GM19372 (cell line): ENCODE data around the gene TMEM132E.
"Not testable (repeated sequence)": the region's sequence is repeated elsewhere in the genome, so short reads cannot be mapped to it uniquely, and the experiment has no call there.

Experiments
- ATAC-seq: cut with Tn5 transposase; IDR thresholded peaks from one replicate; pipeline ENCODE4 v1.9.1; 2021; ENCODE audit warnings: mild to moderate bottlenecking, low read depth, moderate library complexity; ENCODE audit not compliant: unreplicated experiment

Gene TMEM132E, protein sequence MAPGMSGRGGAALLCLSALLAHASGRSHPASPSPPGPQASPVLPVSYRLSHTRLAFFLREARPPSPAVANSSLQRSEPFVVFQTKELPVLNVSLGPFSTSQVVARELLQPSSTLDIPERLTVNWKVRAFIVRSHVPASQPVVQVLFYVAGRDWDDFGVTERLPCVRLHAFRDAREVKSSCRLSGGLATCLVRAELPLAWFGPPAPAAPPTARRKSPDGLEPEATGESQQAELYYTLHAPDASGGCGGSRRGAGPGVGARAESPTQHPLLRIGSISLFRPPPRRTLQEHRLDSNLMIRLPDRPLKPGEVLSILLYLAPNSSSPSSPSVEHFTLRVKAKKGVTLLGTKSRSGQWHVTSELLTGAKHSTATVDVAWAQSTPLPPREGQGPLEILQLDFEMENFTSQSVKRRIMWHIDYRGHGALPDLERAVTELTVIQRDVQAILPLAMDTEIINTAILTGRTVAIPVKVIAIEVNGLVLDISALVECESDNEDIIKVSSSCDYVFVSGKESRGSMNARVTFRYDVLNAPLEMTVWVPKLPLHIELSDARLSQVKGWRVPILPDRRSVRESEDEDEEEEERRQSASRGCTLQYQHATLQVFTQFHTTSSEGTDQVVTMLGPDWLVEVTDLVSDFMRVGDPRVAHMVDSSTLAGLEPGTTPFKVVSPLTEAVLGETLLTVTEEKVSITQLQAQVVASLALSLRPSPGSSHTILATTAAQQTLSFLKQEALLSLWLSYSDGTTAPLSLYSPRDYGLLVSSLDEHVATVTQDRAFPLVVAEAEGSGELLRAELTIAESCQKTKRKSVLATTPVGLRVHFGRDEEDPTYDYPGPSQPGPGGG (N-terminal part only)

DNA sequence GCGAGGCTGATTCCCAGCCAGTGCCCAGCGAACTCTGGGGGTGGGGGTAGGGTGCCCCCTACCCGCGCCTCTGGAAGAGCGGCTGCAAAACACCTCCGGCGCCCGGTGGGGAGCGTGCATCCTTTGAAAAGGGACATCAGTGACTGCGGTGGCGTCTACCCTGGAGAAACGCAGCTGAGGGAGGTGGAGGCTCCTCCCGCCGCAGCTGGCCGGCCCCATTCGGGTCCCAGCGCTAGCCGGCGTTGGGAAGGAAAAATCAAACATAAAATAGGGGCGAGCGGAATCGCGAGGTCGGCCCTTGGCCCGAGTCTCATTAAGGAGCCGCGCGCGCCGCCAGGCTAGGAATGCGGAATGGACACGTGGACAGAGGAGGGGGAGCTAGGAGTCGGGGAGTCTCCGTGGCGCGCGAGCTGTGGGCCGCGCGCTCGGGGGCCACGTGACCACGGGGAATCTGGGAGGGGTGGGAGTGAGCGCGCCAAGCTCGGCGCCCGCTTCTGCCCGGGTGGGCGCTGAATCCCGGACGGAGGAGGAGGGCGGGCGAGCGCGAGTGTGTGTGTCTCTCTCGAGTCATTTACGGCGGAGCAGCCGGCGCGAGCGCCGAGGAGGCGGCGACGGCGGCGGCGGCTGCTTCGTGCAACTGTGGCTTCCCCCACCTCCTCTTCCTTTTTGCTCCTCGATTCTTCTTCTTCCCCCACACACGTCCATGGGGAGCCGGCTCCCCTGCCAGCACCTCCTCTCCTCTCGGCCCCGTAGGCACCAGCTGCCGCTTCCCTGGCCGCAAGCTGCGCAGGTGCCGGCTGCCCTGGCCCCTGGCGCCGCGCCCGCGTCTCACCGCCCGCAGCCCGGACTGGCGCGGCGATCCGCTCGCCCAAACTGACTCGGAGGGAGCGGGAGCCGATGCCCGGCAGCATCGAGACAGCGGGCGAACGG, at the start of gene TMEM132E:
TMEM132E (plus strand) TSS at position 566 of the 930 bp plus-strand sequence. CDS start 1,495 bp downstream, outside the sequence.
- ATAC-seq = no peak

DNA sequence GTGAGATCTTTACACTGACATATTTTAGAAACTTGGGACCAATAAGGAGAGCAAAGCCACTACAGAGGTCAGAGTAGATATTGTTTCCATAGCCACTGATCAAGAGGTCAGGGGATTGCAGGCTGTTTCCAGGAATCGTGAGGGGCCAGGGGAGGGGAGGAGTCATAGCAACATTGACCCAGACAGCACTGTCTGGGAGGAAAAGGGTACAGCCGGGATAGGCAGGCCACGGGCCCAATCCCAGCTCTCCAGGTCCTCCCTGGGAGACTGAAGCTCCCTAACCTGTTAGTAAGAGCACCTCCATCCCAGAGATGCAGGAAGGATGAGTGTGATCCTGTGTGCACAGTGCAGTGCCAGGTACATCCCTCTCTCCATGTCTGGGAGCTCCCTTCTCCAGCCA, 48.5 kb upstream of the TMEM132E start:
- ATAC-seq = no peak

DNA sequence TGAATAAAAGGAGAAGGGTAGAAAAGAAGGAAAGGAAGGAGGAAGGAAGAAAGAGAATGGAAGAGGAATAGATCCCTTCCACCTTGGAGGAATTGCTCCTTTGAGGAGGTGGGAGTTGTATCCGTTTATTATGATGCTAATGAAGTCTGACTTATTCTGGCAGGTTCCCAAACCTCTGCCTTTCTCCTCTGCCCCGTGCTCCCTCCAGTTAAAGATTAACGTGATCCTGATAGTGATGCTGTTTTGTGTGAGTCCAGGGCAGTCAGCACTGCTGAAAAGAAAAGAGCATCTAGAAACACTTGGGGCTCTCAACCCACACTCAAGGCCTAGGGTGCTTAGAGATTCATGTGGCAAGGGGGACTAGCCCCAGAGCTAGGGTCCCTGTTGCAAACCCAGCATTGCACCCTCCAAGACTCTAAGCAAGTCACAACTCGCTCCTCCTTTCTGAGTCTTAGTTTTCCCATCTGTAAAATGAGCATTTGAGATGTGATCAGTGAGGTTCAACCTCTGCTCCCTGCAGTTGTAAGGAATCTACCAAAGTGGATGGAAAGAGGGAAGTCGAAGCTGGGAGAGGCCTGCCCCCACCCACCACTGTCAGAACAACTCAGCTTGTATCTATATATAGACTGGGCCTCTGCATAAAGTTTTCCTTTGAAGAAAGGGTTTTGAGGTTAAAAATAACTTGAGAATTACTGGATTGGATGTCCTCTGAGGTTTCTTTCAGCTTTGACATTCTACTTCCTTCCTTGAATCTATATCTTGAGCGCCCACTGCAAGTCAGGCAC, 46.9 kb upstream of the TMEM132E start:
- ATAC-seq = no peak

DNA sequence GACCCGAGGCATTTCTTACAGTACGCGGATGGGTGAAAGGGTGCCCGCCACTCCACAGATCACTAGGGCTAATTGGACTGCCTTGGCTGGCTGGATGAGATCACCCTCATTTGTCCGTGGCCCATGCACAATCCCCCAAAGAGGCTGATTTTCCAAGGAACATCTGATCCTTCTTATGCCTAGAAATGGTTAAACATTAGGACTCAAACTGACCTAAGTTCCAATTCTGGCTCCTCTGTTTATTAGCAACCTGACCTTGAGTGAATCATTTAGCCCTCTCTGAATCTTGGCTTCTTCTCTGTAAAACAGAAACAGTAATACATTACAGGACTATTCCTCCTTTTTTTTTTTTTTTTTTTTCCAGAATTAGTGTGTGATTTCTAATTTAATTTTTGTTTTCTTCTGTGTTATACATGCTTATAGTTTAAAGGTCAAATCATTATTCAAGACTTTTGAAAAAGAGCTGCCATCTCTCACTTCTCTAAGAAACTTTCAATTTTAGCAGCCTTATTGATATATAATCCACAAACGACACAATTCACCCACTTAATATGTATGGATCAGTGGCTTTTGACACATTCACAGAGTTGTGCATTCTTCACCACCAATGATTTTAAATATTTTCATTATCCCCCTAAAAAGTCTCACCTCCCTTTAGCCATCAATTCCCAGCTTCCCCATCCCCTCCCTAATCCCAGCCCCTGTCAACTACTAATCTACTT, 45.4 kb upstream of the TMEM132E start:
- no peak for ATAC-seq

DNA sequence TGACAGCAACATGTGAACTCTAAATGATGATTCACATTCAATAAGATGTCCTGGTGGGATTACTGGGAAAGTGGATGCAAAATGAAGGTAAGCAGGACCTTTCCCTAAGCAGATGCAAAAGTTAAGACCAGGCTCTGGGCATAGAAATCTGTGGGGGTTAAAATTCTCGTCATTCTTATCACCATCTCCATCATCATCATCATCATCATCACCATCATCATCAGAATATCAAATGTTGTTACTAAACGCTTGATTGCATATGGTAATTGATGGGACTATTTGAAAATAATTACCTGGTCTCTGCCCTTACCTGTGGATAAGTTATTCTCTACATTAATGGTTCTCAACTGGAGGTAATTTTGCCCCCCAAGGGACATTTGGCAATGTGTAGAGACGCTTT, 41.9 kb upstream of the TMEM132E start:
- ATAC-seq = no peak

DNA sequence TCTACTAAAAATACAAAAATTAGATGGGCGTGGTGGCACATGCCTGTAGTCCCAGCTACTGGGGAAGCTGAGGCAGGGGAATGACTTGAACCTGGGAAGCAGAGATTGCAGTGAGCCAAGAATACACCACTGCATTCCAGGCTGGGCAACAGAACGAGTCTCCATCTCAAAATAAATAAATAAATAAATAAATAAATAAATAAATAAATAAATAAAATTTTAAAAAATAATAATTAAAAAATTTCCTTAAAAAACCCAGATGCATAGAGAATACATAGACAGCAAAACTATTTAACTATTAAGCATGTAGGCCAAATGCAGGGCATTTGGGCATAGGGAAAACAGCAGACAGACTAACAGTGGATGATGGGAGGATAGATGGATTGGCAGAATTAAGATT, 40.8 kb upstream of the TMEM132E start:
- not testable (repeated sequence) for ATAC-seq

DNA sequence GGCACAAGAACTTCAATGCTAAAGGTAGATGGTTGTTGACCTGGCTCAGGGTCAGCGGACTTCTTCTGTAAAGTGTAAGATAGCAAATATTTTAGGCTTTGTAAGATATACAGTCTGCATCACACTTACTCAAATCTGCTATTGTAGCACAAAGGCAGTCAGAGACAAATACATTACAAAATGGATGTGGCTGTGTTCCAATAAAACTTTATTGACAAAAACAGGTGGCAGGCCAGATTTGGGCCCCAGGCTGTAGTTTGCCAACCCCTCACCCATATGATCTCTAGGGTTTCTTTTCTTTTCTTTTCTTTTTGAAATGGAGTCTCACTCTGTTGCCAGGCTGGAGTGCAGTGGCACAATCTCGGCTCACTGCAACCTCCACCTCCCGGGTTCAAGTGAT, 39.5 kb upstream of the TMEM132E start:
- no peak for ATAC-seq

DNA sequence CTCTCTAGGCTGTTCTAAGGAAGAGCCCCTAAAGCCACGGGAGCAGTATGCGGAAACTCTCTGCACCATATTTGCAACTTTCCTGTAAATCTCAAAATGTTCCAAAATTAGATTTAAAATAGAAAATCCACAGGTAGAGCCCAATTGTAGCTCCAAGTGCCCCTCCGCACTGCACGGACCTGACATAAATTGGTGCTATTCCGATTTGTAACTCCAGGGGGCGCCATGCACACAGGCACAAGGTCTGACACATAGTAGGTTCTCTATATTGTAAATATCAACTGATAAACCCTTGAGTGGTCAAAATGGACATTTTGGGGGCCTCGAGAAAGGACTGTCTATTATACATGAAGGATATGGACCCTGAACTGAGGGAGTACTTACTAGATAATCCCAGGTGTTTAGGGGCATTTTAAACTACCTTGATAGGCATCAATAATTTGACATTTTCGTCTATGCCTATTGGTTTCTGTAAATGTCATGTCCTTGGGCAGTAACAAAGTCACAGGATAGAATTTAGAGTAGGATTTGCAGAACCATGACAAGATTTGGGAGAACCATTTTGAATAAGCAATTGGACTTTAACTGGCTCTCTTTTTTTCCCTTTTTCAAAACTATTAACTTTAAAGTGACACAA, 36.6 kb upstream of the TMEM132E start:
- no peak for ATAC-seq

DNA sequence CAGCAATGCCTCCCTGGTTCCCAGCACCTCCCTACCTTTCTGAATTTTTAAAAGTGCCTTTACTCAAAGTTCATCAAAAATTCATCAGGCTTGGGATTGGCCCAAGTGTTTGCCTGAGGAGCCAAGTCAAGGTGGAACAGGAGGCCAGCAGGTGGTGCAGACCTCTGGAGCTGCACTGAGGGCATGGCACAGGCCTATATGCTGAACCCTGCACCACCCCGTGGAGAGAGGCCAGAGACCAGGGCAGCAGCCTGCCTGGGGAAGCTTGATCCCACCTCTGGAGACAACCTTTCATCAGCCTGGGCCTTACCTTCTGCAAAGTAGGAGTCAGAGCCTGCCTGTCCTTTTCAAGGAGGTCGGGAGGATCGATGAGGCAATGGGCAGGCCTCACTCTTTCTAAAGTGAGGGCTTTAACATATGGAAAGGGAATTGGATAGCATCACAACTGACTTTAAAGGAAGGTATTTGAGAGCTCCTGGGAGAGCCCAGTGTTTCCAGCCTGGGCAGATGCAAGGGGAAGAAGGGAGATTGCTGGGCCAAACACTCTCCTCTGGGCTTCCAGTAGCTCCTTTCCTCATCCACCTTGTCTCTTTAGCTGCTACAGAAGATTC, 31.8 kb upstream of the TMEM132E start:
- no peak for ATAC-seq

DNA sequence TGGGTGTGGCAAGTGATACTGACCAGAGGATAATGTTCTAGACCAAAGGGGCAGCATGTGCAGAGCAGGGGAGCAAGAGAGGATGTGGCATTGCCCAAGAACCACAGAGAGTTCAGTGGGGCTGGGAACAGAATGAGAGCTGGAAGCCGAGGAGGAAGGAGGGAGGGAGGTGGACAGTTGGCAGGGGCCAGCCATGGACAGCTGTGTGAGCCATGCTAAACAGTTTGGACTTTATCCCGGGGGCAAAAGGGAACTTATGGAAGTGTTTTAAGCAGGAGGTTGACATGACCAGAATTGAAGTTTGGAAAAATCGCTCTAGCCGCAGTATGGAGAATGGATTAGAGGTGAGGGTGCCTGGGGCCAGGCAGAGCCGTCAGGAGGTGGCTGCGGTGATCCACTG, 29.4 kb upstream of the TMEM132E start:
- ATAC-seq = no peak

DNA sequence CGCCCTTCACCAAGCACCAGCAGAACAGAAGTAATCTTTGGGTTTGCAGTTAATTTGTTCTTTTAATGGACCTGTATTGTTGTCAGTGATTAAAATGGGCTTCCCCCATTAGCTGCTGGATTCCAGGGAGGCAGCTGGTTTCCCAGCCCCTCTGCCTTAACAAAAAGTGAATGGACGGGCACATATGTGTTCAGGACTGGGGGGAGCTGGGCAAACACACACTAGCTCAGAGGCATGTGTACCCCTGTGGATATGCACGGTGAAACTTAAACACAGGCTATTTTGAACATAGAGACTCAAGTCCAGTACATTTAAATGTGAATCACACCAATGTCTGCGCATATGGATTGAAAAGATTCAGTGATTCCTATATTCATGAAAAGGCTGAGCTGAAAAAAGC, 25.5 kb upstream of the TMEM132E start:
- no peak for ATAC-seq

DNA sequence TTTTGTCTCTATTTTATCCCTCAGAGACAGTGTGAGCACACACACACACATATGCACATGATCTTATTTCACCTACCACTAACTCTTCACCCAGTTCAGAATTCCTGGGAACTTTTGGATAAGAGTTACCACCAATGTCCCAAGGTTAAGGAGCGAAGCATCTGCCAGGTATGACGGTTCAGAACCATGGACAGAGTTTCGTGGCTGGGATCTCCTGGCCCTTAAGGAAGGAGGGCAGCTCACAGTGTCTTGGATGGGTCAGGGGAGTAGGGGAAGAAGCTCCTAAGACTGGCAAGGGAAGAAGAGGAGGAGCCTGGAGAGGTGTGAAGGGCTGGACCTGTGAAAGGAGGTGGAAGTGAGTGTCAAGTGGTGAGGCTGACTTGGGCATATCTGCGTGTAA, 23.0 kb upstream of the TMEM132E start:
- no peak for ATAC-seq

DNA sequence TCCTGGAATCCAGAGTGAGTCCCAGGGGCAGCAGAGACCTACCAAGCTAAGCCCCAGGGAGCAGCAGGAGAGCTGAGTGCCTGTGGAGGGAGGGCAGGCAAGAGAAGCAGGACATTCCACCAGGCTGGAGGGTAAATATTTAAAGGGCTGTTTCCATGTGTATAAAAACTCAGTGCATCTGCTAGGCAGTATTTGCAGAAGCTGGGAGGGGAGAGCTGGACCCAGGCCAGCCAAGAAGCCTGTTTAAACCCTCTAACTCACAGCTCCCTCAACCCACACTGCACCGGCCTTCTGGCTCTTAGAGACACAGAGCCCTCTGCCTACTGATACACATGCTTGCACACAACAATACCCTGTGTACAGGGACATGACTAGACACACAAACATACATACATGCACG, 22.5 kb upstream of the TMEM132E start:
- no peak for ATAC-seq

DNA sequence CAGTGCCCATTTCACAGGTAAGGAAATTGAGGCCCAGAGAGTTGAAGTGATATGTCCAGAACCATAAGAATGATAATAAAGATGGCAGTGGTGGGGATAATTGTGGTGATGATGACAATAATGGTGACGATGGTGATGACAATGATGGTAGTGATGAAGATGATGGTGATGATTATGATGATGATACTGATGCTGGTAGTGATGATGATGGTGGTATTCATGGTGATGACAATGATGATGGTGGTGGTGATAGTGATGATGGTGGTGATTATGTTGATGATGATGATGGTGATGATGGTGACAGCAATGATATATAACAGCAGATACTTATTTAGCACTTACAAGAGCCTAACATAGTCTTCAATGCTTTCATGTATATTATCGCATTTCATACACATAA, 18.1 kb upstream of the TMEM132E start:
- ATAC-seq = no peak

DNA sequence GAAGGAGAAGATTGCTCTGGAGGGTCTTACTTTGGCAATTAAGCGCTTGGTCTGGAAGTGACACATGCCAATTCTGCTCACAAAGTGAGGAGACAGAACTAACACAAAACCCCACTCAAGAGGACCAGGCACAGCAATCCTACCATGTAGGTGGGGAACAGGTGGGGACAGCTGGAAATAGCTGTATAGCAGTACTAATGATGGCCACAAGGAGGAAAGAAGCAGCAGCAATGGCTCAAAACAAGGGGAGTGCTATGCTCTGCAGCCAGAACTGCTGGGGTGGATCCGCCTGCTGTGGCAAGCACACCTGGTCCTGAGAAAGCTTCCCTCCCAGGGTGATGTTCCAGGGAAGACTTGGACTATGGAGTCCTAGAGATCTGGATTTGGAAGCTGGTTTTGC, 17.0 kb upstream of the TMEM132E start:
- ATAC-seq = no peak

DNA sequence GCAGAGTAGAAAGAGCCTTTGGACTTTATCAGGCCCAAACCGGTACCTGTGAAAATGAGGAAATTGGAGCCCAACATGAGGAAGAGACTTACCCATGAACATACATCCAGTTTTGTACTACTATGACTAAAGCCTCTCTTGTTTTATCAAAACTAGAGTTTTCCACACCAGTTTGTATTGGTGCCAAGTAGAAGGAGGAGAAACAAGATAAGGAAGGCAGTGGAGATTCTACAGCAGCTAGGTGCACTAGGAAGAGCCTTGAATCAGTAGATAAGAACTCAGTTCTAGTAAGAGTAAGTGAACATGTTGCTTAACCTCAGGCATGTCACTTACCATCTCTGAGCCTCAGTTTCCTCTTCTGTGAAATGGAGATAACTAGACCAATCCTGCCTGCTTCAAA, 13.7 kb upstream of the TMEM132E start:
- no peak for ATAC-seq

DNA sequence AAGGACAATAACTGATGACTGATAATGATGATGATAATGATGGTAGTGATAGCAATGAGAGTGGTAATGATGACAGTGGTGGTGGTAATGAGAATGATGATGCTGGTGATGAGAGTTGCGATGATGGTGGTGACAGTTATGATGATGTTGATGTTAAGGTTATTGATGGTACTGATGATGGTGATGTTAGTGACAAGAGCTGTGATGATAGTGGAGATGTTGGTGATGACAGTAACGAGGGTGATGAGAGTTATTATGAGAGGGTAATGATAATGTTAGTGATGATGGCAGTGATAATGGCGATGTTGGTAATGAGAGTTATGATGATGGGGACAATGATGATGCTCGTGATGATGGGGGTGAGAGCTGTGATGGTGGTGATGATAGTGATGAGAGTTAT, 13.2 kb upstream of the TMEM132E start:
- ATAC-seq = no peak

DNA sequence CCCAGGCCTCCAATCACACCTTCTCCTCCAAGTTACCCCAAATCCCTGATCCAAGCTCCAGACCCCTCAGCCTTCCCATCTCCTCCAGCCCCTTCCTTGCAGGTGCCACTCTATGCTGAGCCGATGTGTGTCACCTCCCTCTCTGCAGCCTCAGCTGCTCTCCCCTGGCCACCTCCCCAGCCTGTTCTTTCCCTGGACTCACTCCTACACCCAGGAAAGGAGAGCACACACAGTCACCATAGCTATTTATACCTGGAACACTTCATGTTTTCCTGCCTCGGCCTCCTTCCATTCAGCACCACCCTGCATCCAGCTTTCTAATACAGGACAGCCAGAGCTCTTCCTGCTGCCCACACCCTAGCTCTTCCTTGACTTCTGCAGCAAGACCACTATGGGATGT, 12.5 kb upstream of the TMEM132E start:
- ATAC-seq = no peak
